Left ventricle myocardium inferior (tissue), 1 donor: ENCODE measurements around the gene GALC. TPM values are rescaled to one million over a fixed set of nuclear protein-coding genes. Genes with fewer than 3 reads are reported as not detected.

Experiments
- DNase-seq: peaks from one replicate; pipeline ENCODE4 v3.0.0-alpha.2; 2020
- H3K27ac ChIP-seq: fragments of 200-600 bp; replicated peaks from 2 replicates; pipeline ENCODE4 v1.8.0; 2021
- H3K27me3 ChIP-seq: fragments of 200-600 bp; 2 replicates; pipeline ENCODE4 v1.8.0; 2021; ENCODE audit warnings: low read depth
- H3K36me3 ChIP-seq: fragments of 200-600 bp; 2 replicates; pipeline ENCODE4 v1.8.0; 2021
- H3K4me1 ChIP-seq: fragments of 200-600 bp; 2 replicates; pipeline ENCODE4 v1.8.0; 2021
- H3K4me3 ChIP-seq: fragments of 200-600 bp; 2 replicates; pipeline ENCODE4 v1.8.0; 2021; ENCODE audit warnings: mild to moderate bottlenecking, moderate library complexity
- H3K9me3 ChIP-seq: fragments of 200-600 bp; replicated peaks from 2 replicates; pipeline ENCODE4 v1.8.0; 2021
- CTCF ChIP-seq: fragments of 200-600 bp; IDR thresholded peaks from 2 replicates; pipeline ENCODE4 v1.8.0; 2021; ENCODE audit warnings: antibody characterized with exemption, mild to moderate bottlenecking, borderline replicate concordance
- intact Hi-C: fragments of 100-400 bp; cut with micrococcal nuclease; formaldehyde crosslinking; loops from one replicate; pipeline ENCODE4 v1.11.0; 2022
- total RNA-seq: library from RNA; stranded (reverse); fragmentation: NEBNext Ultra II Directional; extraction: Animal tissue kit (Norgen Biotek cat#: 25700); gene quantifications from one replicate; pipeline ENCODE4 v1.2.1, GENCODE V29; 2021
- donor health status: DM: no; HTN: yes; CAD: no; lungs with severe emphysema.

The GALC gene
- total RNA-seq, 1 donor from 2014 or later = 14.5 TPM

GRCh38 chr14:87979689-87980088 lies 13.3 kb downstream of the GALC start:
- intact Hi-C loops = no loop called here
- no peak for TF ChIP-seq CTCF
- no peaks in the 10 kb centered on the region for H3K4me1 ChIP-seq
- peak; percentile 29 for DNase-seq
- no peak overlapping the region for H3K4me3 ChIP-seq
- H3K36me3 ChIP-seq = peaks cover 52% of the 10 kb centered on the region
- peak overlapping the region; percentile 42 for H3K27ac ChIP-seq
- no peaks in the 10 kb centered on the region for H3K27me3 ChIP-seq
- H3K9me3 ChIP-seq = no peaks in the 10 kb centered on the region

GRCh38 chr14:87975636-87976035 lies 17.3 kb downstream of the GALC start:
- Histone ChIP-seq H3K9me3 (no peaks in the 10 kb centered on the region), H3K27ac (no peak overlapping the region), H3K36me3 (peaks cover 37% of the 10 kb centered on the region), H3K4me1 (no peaks in the 10 kb centered on the region), H3K4me3 (no peak overlapping the region), H3K27me3 (no peaks in the 10 kb centered on the region)
- intact Hi-C loops = no loop called here
- no peak for TF ChIP-seq CTCF
- DNase-seq = no peak

GRCh38 chr14:87971010-87971409 lies 22.0 kb downstream of the GALC start:
- no peak overlapping the region for H3K4me3 ChIP-seq
- H3K36me3 ChIP-seq = peaks cover 45% of the 10 kb centered on the region
- TF ChIP-seq CTCF = no peak
- H3K4me1 ChIP-seq = no peaks in the 10 kb centered on the region
- no peak overlapping the region for H3K27ac ChIP-seq
- no peak for DNase-seq
- intact Hi-C loops = no loop called here
- H3K9me3 ChIP-seq = no peaks in the 10 kb centered on the region
- H3K27me3 ChIP-seq = no peaks in the 10 kb centered on the region

DNA sequence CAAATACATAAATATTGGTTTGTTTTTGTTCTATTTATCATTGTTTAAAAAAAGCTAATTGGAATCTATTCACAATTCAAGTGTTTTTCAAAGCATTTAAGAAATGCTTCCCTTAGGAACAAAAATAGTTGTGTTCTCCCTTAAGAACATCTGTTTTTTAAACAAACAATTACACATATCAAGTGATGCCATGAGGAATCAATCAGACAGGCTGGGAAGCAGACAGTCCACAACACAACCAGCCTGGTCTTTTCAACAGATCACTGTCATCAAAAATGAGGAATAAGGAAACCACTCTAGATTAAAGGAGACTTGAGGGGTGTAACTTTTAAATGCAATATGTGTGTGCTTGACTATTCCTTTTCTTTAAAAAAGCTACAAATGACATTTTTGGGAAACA lies 25.5 kb downstream of the GALC start:
- Histone ChIP-seq H3K4me1 (no peaks in the 10 kb centered on the region), H3K27me3 (no peaks in the 10 kb centered on the region), H3K36me3 (peaks cover 50% of the 10 kb centered on the region), H3K27ac (no peak overlapping the region), H3K9me3 (no peaks in the 10 kb centered on the region), H3K4me3 (no peak overlapping the region)
- intact Hi-C loops = no loop called here
- no peak for TF ChIP-seq CTCF
- DNase-seq = no peak

GRCh38 chr14:87966816-87967215 lies 26.2 kb downstream of the GALC start:
- Histone ChIP-seq H3K4me3 (no peak overlapping the region), H3K4me1 (no peaks in the 10 kb centered on the region), H3K36me3 (peaks cover 55% of the 10 kb centered on the region), H3K9me3 (no peaks in the 10 kb centered on the region), H3K27ac (no peak overlapping the region), H3K27me3 (no peaks in the 10 kb centered on the region)
- DNase-seq = no peak
- no peak for TF ChIP-seq CTCF
- intact Hi-C loops = no loop called here

- H3K4me3 ChIP-seq = no peak overlapping the region
- peaks cover 52% of the 10 kb centered on the region for H3K36me3 ChIP-seq
- H3K27me3 ChIP-seq = no peaks in the 10 kb centered on the region
- TF ChIP-seq CTCF = no peak
- intact Hi-C loops = no loop called here
- H3K9me3 ChIP-seq = no peaks in the 10 kb centered on the region
- no peak for DNase-seq
- H3K27ac ChIP-seq = no peak overlapping the region
- no peaks in the 10 kb centered on the region for H3K4me1 ChIP-seq
Observed at GRCh38 chr14:87961246-87961645, 31.7 kb downstream of the GALC start.
